Gastrocnemius medialis (tissue), 4 donors: ENCODE data around the gene CAND2.

Source experiments
- CTCF ChIP-seq, 5 experiments: fragments of 450-650 bp in 3 of 5; fragments of 200-600 bp in 2 of 5; sonication (generic) in 2 of 5; IDR thresholded peaks in 4 of 5; conservative IDR thresholded peaks in 1 of 5; 1 replicate in 4 of 5; 2 replicates in 1 of 5; pipeline ENCODE4 v1.5.1; 2016 to 2019; ENCODE audit warnings: antibody characterized with exemption in 5 of 5, mild to moderate bottlenecking in 3 of 5, moderate library complexity in 3 of 5
- POLR2A ChIP-seq, 2 donors: fragments of 450-650 bp; IDR thresholded peaks; one replicate each; pipeline ENCODE4 v1.6.1; 2017; ENCODE audit warnings: antibody characterized with exemption in 2 of 2, mild to moderate bottlenecking in 2 of 2, moderate library complexity in 2 of 2

- TF ChIP-seq POLR2A (IDR thresholded peaks at IDR 0.05) (no peak), CTCF (IDR thresholded peaks at IDR 0.05 in 4 of 5, conservative IDR thresholded peaks at IDR 0.05 in 1 of 5) (no peak)
These were observed 65.1 kb downstream of the CAND2 start for GRCh38 chr3:12861611-12862010.
